Trophoblast cell (in vitro differentiated cells and primary cell): ENCODE data around the gene MEGF11.

Experiments
- DNase-seq, 2 donors: peaks; one replicate each; pipeline ENCODE4 v3.0.0-alpha.2; 2016
- H2AFZ ChIP-seq: 2 replicates; pipeline ENCODE4 v1.6.1; 2013; ENCODE audit warnings: low read length, moderate library complexity, mild to moderate bottlenecking; ENCODE audit not compliant: insufficient read depth, poor library complexity
- H2AK5ac ChIP-seq: 2 replicates; pipeline ENCODE4 v1.6.1; 2013; ENCODE audit warnings: mild to moderate bottlenecking, low read length
- H2BK120ac ChIP-seq: 2 replicates; pipeline ENCODE4 v1.6.1; 2013; ENCODE audit warnings: low read length, mild to moderate bottlenecking, moderate library complexity; ENCODE audit not compliant: insufficient read depth, poor library complexity
- H2BK12ac ChIP-seq: 2 replicates; pipeline ENCODE4 v1.6.1; 2013; ENCODE audit warnings: mild to moderate bottlenecking, low read length, moderate library complexity
- H2BK5ac ChIP-seq: 2 replicates; pipeline ENCODE4 v1.6.1; 2013; ENCODE audit warnings: low read length, low read depth, moderate library complexity, mild to moderate bottlenecking; ENCODE audit not compliant: poor library complexity
- H3K14ac ChIP-seq: 2 replicates; pipeline ENCODE4 v1.6.1; 2013; ENCODE audit warnings: mild to moderate bottlenecking, low read length
- H3K18ac ChIP-seq: 2 replicates; pipeline ENCODE4 v1.6.1; 2013; ENCODE audit warnings: mild to moderate bottlenecking, low read length
- H3K23ac ChIP-seq: 2 replicates; pipeline ENCODE4 v1.6.1; 2013; ENCODE audit warnings: low read length
- H3K27ac ChIP-seq: 2 replicates; pipeline ENCODE4 v1.5.1; 2013; ENCODE audit warnings: low read depth, mild to moderate bottlenecking, inconsistent platforms, low read length, moderate library complexity
- H3K27me3 ChIP-seq: 2 replicates; pipeline ENCODE4 v1.6.1; 2013; ENCODE audit warnings: inconsistent platforms, mild to moderate bottlenecking, low read length, moderate library complexity; ENCODE audit not compliant: insufficient read depth
- H3K36me3 ChIP-seq, 2 experiments: 1 replicate in 1 of 2; 2 replicates in 1 of 2; pipeline ENCODE4 v1.6.1; 2013; ENCODE audit warnings: low read length in 2 of 2, mild to moderate bottlenecking in 2 of 2, moderate library complexity in 1 of 2; ENCODE audit not compliant: insufficient read depth in 2 of 2, control insufficient read depth in 1 of 2
- H3K4ac ChIP-seq: 2 replicates; pipeline ENCODE4 v1.6.1; 2013; ENCODE audit warnings: low read depth, mild to moderate bottlenecking, low read length, moderate library complexity
- H3K4me1 ChIP-seq, 2 experiments: 1 replicate in 1 of 2; 2 replicates in 1 of 2; pipeline ENCODE4 v1.6.1; 2013; ENCODE audit warnings: low read length in 2 of 2, mild to moderate bottlenecking in 2 of 2, moderate library complexity in 1 of 2; ENCODE audit not compliant: insufficient read depth in 2 of 2, control insufficient read depth in 1 of 2
- H3K4me2 ChIP-seq: 2 replicates; pipeline ENCODE4 v1.6.1; 2013; ENCODE audit warnings: inconsistent platforms, mild to moderate bottlenecking, low read length, moderate library complexity
- H3K4me3 ChIP-seq: 2 replicates; pipeline ENCODE4 v1.5.1; 2013; ENCODE audit warnings: mild to moderate bottlenecking, low read depth, low read length, inconsistent platforms
- H3K79me1 ChIP-seq: one replicate; pipeline ENCODE4 v1.6.1; 2013; ENCODE audit warnings: low read length
- H3K79me2 ChIP-seq: 2 replicates; pipeline ENCODE4 v1.6.1; 2013; ENCODE audit warnings: low read length, mild to moderate bottlenecking; ENCODE audit not compliant: control insufficient read depth, insufficient read depth, poor library complexity
- H3K9ac ChIP-seq: 2 replicates; pipeline ENCODE4 v1.6.1; 2013; ENCODE audit warnings: mild to moderate bottlenecking, low read length
- H3K9me3 ChIP-seq: 2 replicates; pipeline ENCODE4 v1.6.1; 2013; ENCODE audit warnings: low read depth, mild to moderate bottlenecking, control low read depth, inconsistent platforms, low read length; ENCODE audit not compliant: insufficient read depth
- H4K12ac ChIP-seq: 2 replicates; pipeline ENCODE4 v1.6.1; 2013; ENCODE audit warnings: low read depth, mild to moderate bottlenecking, low read length, moderate library complexity
- H4K8ac ChIP-seq: 2 replicates; pipeline ENCODE4 v1.6.1; 2013; ENCODE audit warnings: low read depth, mild to moderate bottlenecking, low read length, moderate library complexity
- H4K91ac ChIP-seq: one replicate; pipeline ENCODE4 v1.6.1; 2013; ENCODE audit warnings: low read depth, mild to moderate bottlenecking, low read length, moderate library complexity
- WGBS: extraction: QIAGEN DNeasy Blood & Tissue Kit; methylation state at CpG from one replicate; pipeline ENCODE4 v1.1.7; 2013; ENCODE audit warnings: missing lambda C conversion rate; ENCODE audit not compliant: insufficient read length, insufficient coverage; ENCODE audit errors: extremely low coverage; 5-methylcytosine and 5-hydroxymethylcytosine counted together

Gene MEGF11

GRCh38 chr15:65996901-65997300, 256.6 kb downstream of the MEGF11 start:
- no peak overlapping the region for H3K27ac ChIP-seq
- no peak overlapping the region for H4K91ac ChIP-seq
- no peaks in the 10 kb centered on the region for H3K9me3 ChIP-seq
- H2BK120ac ChIP-seq = no peak overlapping the region
- no peak overlapping the region for H2BK5ac ChIP-seq
- H3K23ac ChIP-seq = no peak overlapping the region
- no peaks in the 10 kb centered on the region for H3K36me3 ChIP-seq
- H3K4me1 ChIP-seq = no peaks in the 10 kb centered on the region
- no peak overlapping the region for H4K12ac ChIP-seq
- no CpG with 5 or more reads among the region's 5 CpGs for WGBS
- H3K4me3 ChIP-seq = no peak overlapping the region
- no peak overlapping the region for H2AK5ac ChIP-seq
- H3K27me3 ChIP-seq = no peaks in the 10 kb centered on the region
- H2BK12ac ChIP-seq = no peak overlapping the region
- no peaks in the 10 kb centered on the region for H3K79me2 ChIP-seq
- H3K18ac ChIP-seq = no peak overlapping the region
- H3K4ac ChIP-seq = no peak overlapping the region
- no peak for DNase-seq
- H4K8ac ChIP-seq = no peak overlapping the region
- H3K79me1 ChIP-seq = no peaks in the 10 kb centered on the region
- H3K14ac ChIP-seq = no peak overlapping the region
- H2AFZ ChIP-seq = no peak overlapping the region
- H3K4me2 ChIP-seq = no peak overlapping the region
- H3K9ac ChIP-seq = no peak overlapping the region

DNA sequence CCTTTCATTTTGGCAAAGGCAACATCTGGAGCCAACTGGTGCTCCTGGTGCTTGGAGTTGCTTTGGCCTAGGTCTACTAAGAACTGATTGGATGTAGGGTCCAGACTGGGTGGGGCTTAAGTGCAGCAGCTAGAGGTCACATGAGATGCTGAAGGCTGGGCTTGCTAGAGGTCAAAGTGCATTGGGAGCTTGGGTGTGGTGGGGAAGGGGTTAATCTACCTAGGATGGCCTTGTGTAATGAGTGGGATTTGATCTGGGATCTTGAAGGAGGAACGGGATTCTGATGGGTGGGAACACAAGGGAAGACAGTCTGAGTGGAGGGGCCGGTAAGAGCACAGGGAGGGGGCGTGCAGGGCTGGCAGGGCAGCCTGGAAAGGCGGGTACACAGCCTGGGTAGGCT, 258.7 kb downstream of the MEGF11 start:
- no peak overlapping the region for H2BK12ac ChIP-seq
- H2AFZ ChIP-seq = no peak overlapping the region
- no peaks in the 10 kb centered on the region for H3K36me3 ChIP-seq
- WGBS = no CpG with 5 or more reads among the region's 4 CpGs
- no peak overlapping the region for H4K91ac ChIP-seq
- H4K8ac ChIP-seq = no peak overlapping the region
- H3K4me3 ChIP-seq = no peak overlapping the region
- H3K9me3 ChIP-seq = no peaks in the 10 kb centered on the region
- no peak overlapping the region for H4K12ac ChIP-seq
- no peak overlapping the region for H2BK120ac ChIP-seq
- no peak overlapping the region for H3K4ac ChIP-seq
- H3K79me2 ChIP-seq = no peaks in the 10 kb centered on the region
- H2AK5ac ChIP-seq = no peak overlapping the region
- H3K23ac ChIP-seq = no peak overlapping the region
- no peak overlapping the region for H3K14ac ChIP-seq
- no peak overlapping the region for H3K4me2 ChIP-seq
- H3K9ac ChIP-seq = no peak overlapping the region
- no peak overlapping the region for H3K18ac ChIP-seq
- no peak for DNase-seq
- H3K79me1 ChIP-seq = no peaks in the 10 kb centered on the region
- H3K4me1 ChIP-seq = no peaks in the 10 kb centered on the region
- no peak overlapping the region for H3K27ac ChIP-seq
- H2BK5ac ChIP-seq = no peak overlapping the region
- H3K27me3 ChIP-seq = no peaks in the 10 kb centered on the region

GRCh38 chr15:65993762-65994161, 259.8 kb downstream of the MEGF11 start:
- no CpG with 5 or more reads among the region's 7 CpGs for WGBS
- no peak overlapping the region for H3K4ac ChIP-seq
- H3K79me2 ChIP-seq = no peaks in the 10 kb centered on the region
- no peaks in the 10 kb centered on the region for H3K36me3 ChIP-seq
- no peak overlapping the region for H2AK5ac ChIP-seq
- H3K27me3 ChIP-seq = no peaks in the 10 kb centered on the region
- H4K8ac ChIP-seq = no peak overlapping the region
- no peak for DNase-seq
- H3K4me3 ChIP-seq = no peak overlapping the region
- H3K4me2 ChIP-seq = no peak overlapping the region
- no peak overlapping the region for H2BK120ac ChIP-seq
- H3K9me3 ChIP-seq = no peaks in the 10 kb centered on the region
- H2AFZ ChIP-seq = no peak overlapping the region
- H3K79me1 ChIP-seq = no peaks in the 10 kb centered on the region
- no peak overlapping the region for H3K27ac ChIP-seq
- no peaks in the 10 kb centered on the region for H3K4me1 ChIP-seq
- no peak overlapping the region for H3K9ac ChIP-seq
- H3K14ac ChIP-seq = no peak overlapping the region
- no peak overlapping the region for H2BK12ac ChIP-seq
- no peak overlapping the region for H4K12ac ChIP-seq
- H2BK5ac ChIP-seq = no peak overlapping the region
- H3K18ac ChIP-seq = no peak overlapping the region
- H4K91ac ChIP-seq = no peak overlapping the region
- no peak overlapping the region for H3K23ac ChIP-seq

- no peak overlapping the region for H3K27ac ChIP-seq
- no peak overlapping the region for H3K23ac ChIP-seq
- no peak overlapping the region for H2AFZ ChIP-seq
- H4K8ac ChIP-seq = no peak overlapping the region
- H3K9me3 ChIP-seq = no peaks in the 10 kb centered on the region
- H2BK12ac ChIP-seq = no peak overlapping the region
- no peak overlapping the region for H3K18ac ChIP-seq
- no peak for DNase-seq
- H2BK5ac ChIP-seq = no peak overlapping the region
- no peaks in the 10 kb centered on the region for H3K79me2 ChIP-seq
- H2BK120ac ChIP-seq = no peak overlapping the region
- H2AK5ac ChIP-seq = no peak overlapping the region
- no peak overlapping the region for H4K91ac ChIP-seq
- H3K4ac ChIP-seq = no peak overlapping the region
- H3K36me3 ChIP-seq = no peaks in the 10 kb centered on the region
- no peak overlapping the region for H3K4me2 ChIP-seq
- no peak overlapping the region for H3K4me3 ChIP-seq
- H3K27me3 ChIP-seq = no peaks in the 10 kb centered on the region
- no peak overlapping the region for H4K12ac ChIP-seq
- H3K9ac ChIP-seq = no peak overlapping the region
- no CpG with 5 or more reads among the region's 5 CpGs for WGBS
- no peak overlapping the region for H3K14ac ChIP-seq
- H3K4me1 ChIP-seq = no peaks in the 10 kb centered on the region
- no peaks in the 10 kb centered on the region for H3K79me1 ChIP-seq
Observed at GRCh38 chr15:65993236-65993635, 260.3 kb downstream of the MEGF11 start.
